Stimulated activated CD4-positive, alpha-beta T cell treated with anti-CD3 and anti-CD28 coated beads, Interleukin-2, amount 100 ng/mL, for 4 hours (primary cell): Measurements from ENCODE around the gene C1orf94.

Source experiments
- DNase-seq: peaks from one replicate; pipeline ENCODE4 v3.0.0-alpha.2; 2020; ENCODE audit warnings: low read depth

C1orf94 gene

GRCh38 chr1:34262921-34263320 lies 86.2 kb downstream of the C1orf94 start:
- no peak for DNase-seq

DNA sequence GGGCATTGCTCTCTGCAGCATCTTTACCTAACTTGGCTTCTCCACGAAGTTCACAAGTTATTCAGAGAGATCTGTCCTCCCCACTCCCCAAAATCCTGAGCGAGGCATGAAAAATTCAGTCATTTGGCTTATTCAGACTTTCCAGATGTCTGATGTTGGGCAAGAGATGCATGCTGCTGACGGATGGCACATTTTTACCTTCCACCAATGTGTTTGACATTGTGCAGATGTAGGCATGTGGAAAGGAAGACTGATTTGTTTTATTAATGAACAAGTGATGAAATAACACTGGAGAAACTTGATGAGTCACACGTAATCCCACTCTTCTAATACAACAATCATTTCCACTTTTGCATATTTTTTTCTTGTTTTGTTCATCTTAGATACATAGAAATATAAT lies 86.7 kb downstream of the C1orf94 start:
- no peak for DNase-seq

DNA sequence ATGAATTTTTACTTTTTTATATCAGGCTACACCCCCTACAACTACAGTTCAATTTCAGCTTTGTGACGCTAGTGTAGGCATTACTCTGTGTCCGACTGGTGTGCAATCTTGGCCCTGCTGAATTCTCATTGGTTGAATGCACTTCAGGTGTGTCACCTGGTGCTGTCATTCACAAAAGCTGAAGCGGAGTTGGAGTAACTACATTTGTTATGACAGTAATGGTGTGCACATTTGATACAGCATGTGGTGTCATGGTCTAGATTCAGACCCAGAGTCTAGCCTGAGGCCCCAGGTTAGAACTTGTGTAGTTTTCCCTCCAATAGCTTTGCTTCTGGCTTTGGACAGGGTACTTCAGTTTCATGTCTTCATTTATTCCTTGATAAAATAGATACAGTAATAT lies 88.7 kb downstream of the C1orf94 start:
- DNase-seq = no peak

- no peak for DNase-seq
Observed at GRCh38 chr1:34266127-34266951, 89.6 kb downstream of the C1orf94 start.

GRCh38 chr1:34267326-34267725 lies 90.6 kb downstream of the C1orf94 start:
- no peak for DNase-seq

- DNase-seq = no peak
Observed at GRCh38 chr1:34268311-34268954, 91.7 kb downstream of the C1orf94 start.
